Measurements from ENCODE around the gene GGT5.
"Not testable (repeated sequence)": the region's sequence is repeated elsewhere in the genome, so short reads cannot be mapped to it uniquely, and the experiment has no call there.

GGT5 gene

GRCh38 chr22:24200619-24201212 is 44.2 kb downstream of the GGT5 start:
- DNase-seq, result no peak

- DNase-seq, result no peak
Measured at GRCh38 chr22:24198682-24199052, 46.2 kb downstream of the GGT5 start.

DNA sequence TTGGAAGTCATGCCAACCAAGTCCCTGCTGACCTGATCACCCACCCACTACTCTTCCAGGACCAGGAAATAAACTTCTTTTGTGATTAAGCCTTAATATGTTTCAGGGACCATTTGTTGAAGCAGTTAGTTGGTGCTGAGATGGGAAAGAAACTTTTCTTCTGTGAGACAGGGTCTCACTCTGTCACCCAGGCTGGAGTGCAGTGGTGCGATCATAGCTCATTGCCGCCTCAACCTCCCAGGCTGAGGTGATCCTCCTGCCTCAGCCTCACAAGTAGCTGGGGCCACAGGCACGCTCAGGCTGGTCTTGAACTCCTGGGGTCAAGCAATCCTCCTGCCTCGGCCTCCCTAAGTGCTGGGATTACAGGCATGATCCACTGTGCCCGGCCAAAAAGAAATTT is 53.0 kb downstream of the GGT5 start:
- no peak for DNase-seq

DNA sequence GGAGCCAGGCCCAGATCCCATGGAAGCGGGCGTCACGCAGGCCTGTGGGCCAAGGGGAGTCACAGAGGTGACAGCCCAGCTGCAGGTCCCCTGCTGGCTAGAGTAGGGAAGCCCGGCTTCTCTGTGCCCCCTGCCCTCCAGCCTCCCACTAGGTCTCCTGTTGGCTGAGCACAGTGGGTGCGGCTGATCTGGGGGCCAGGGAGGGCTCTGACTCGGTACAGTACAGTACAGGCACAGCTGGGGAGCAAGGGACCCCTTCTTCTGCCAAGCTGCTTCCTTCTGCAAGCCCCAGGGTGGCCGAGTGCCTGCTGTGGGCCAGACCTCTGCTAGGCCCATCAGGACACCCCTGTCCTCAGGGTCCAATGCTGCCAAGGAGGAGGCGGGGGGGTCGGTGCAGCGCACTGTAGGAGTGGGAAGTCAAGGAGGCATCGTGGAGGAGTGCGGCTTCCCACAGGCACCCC is 53.5 kb downstream of the GGT5 start:
- DNase-seq, result no peak

- no peak for DNase-seq
Measured at GRCh38 chr22:24190596-24191208, 54.2 kb downstream of the GGT5 start.

DNA sequence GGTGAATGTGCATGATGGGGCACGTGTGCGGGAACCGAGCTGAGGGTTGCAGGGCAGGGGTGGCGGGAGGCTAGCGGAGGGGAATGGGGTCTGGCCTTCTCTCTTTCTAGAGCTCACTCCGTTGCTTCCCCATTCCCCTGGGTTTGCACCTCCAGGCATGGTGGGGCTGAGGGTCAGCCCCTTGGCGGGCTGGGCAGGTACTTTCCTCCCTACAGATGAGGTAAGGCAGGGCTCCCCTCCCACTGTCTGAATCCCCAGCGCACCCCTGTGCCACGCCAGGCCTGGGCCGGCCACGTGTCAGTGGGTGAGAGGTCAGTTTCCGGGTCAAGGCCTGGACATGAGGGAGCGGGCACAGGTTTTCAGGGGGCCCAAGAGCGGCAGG is 54.7 kb downstream of the GGT5 start:
- no peak for DNase-seq

DNA sequence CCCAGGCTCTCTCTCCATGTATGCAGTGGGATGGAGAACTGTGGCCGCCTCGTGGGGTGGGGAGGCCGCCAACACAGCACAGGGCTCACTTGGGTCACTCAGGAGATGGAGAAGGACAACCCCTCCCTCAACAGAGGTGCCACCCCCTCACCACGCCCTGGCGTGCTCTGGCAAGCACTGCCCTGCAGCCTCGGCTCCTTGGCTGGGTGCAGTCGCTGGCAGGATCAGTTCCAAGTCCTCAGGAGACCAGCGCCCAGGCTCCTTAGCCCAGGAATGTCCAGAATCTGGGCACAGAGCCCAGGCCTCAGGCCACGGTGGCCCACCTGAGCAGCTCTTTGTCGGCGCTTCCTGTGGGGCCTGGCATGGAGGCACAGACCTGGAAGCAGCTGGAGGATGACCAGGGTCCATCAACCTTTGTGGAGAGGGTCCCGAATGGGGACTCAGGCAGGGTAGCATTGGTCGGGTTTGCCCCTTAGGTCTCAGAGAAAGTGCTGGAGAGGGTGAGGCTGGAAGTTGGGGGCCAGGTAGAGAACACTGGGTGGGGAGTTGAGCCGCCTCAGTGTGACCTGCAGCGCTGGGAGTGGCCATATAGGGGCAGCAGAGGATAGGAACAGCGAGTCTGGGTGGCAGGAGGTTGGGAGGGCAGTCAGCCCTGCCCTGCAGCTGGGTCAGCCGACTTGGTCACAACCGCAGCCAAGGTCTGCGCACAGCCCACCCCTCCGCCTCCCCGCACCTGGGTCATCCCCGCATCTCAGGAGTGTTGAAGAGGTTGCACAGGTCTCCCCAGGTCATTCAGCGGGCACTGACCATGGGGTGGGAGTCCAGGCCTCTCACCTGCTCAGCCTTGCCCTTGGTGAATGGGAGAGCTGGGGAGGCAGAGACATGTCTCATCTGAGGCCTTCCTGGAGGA is 55.4 kb downstream of the GGT5 start:
- no peak for DNase-seq

DNA sequence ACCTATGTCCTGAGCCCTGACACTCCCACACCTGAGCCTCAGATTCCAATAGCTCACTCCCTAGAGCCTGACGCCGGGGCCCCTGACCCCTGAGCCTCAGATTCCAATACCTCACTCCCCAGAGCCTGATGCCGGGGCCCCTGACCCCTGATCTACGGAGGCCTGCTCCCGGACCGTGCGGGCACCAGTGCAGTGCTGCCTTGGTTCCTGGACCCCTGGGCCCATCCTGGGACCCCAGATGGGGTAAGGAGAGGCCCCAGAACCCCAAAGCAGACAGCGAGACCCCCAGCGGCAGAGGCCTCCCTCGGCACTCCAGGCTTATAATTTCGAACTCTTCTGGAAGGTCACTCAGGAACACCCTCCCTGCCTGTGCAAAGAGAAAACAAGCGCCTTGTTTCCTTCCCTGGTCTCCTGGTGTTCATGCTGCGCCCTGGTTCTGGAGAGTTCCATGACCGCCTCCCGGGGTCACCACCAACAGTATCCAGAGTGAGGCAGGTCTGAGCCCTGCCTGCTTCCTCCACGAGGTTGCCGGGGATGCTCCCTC is 56.1 kb downstream of the GGT5 start:
- DNase-seq, result no peak

DNA sequence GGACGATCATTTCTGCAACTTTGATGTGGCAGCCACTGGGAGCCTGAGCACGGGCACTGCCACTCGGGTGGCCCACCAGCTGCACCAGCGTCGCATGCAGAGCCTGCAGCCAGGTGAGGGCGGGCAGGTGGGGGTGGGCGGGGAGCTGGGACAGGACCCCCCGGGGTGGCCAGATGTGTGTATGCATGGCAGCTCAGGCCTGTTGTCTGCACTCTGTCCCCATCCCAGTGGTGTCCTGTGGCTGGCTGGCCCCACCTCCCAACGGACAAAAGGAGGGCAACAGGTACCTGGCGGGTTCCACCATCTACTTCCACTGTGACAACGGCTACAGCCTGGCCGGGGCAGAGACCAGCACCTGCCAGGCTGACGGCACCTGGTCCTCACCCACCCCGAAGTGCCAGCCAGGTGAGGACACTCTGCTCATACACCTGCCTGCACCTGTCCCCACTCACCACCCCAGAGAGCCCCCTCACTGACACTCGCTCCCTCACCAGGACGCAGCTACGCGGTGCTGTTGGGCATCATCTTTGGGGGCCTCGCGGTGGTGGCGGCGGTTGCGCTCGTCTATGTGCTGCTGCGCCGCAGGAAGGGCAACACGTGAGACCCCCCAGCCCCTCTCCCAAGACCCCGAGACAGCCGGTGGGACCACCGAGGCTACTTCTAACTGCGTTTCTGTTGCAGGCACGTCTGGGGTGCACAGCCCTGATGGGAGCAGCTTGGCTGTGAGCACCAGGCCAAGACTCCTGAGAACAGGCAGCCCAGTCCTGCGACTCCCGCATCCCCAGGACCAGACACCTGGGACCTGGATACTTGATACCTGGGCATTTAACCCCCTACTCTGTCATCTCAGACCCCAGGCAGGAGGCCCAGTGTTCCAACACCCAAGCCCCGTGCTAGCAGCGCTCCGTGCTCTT is 56.9 kb downstream of the GGT5 start:
- DNase-seq, result no peak

- DNase-seq, result no peak
Measured at GRCh38 chr22:24186892-24187670, 57.8 kb downstream of the GGT5 start.

GRCh38 chr22:24186352-24186740 is 58.5 kb downstream of the GGT5 start:
- no peak for DNase-seq

- no peak for DNase-seq
Measured at GRCh38 chr22:24185501-24186351, 59.2 kb downstream of the GGT5 start.

DNA sequence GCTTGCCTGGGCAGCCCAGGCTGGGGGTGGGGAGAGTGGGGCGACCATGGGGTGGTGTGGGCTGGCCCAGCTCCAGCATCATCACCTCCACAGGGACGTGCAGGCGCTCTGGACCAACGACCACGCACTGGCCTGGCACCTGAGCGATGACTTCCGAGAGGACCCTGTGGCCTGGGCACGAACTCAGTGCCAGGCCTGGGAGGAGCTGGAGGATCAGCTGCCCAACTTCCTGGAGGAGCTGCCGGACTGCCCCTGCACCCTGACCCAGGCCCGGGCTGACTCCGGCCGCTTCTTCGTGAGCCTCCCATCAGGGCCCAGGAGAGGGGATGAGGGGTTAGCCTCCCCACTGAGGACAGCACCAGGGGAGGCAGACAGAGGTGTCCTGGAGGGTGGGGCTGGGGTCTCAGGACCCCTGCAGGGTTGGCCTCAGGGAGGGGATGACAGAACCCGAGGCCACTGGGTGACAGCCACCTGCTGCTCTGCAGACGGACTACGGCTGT is 59.8 kb downstream of the GGT5 start:
- no peak for DNase-seq

DNA sequence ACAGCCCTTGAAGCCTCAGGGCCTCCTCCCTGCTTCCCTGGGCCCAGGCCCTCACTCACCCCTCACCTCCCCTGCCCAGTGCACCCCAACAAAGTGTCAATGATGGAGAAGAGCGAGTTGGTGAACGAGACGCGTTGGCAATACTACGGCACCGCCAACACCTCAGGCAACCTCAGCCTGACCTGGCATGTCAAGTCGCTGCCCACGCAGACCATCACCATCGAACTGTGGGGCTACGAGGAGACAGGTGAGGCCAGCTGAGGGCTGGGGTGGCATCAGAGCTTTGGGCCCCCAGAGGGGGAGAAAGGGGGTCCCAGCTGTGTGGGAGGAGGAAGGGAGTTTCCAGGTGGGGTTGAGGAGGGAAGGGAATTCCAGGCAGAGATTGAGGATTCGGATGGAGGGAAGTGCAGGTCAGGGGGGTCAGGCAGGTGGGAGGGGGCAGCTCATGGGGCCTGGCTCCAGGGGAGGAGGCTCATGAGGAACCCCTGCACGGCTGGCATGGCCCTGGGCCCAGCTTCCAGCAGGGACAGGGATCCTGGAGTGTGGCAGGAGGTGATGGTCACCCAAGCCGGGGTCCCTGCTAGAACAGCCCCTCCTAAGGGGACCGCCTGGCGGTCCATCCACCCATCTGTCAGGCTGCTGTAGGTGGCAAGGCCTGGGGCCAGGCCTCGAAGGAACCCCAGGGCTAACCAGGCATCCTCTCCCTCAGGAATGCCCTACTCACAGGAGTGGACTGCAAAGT is 60.7 kb downstream of the GGT5 start:
- no peak for DNase-seq

- no peak for DNase-seq
Measured at GRCh38 chr22:24183321-24184031, 61.4 kb downstream of the GGT5 start.

DNA sequence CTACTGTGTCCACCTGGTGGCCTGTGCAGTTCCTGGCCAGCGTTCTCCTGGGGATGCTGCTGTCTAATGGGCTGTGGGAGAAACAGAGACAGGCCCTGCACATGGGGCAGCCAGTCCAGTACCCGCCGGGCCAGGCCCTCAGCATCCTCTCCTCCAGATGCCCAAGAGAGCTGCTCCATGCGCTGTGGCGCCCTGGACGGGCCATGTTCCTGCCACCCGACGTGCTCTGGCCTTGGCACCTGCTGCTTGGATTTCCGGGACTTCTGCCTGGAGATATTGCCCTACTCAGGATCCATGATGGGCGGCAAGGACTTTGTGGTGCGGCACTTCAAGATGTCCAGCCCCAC is 62.0 kb downstream of the GGT5 start:
- not testable (repeated sequence) for DNase-seq

- no peak for DNase-seq
Measured at GRCh38 chr22:24181996-24182899, 62.6 kb downstream of the GGT5 start.

Data from effector CD4-positive, alpha-beta T cell (primary cell).